ENCODE results near the gene SLC16A4. TPM values are rescaled to one million over a fixed set of nuclear protein-coding genes. Genes with fewer than 3 reads are reported as not detected.

Gene SLC16A4
- total RNA-seq, 2 donors from 2014 or later: 1.7 to 9.0 TPM

DNA sequence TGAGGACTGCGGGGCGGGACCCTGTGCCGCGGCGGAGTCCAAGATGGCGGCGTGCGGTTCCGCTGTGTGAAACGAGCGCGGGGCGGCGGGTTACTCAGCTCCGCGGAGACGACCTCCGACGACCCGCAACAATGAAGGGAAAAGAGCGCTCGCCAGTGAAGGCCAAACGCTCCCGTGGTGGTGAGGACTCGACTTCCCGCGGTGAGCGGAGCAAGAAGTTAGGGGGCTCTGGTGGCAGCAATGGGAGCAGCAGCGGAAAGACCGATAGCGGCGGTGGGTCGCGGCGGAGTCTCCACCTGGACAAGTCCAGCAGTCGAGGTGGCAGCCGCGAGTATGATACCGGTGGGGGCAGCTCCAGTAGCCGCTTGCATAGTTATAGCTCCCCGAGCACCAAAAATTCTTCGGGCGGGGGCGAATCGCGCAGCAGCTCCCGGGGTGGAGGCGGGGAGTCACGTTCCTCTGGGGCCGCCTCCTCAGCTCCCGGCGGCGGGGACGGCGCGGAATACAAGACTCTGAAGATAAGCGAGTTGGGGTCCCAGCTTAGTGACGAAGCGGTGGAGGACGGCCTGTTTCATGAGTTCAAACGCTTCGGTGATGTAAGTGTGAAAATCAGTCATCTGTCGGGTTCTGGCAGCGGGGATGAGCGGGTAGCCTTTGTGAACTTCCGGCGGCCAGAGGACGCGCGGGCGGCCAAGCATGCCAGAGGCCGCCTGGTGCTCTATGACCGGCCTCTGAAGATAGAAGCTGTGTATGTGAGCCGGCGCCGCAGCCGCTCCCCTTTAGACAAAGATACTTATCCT lies 51.2 kb downstream of the SLC16A4 start:
- peak; percentile 46 for DNase-seq (ENCODE audit: low spot score)
- TF ChIP-seq, protein P1, sequence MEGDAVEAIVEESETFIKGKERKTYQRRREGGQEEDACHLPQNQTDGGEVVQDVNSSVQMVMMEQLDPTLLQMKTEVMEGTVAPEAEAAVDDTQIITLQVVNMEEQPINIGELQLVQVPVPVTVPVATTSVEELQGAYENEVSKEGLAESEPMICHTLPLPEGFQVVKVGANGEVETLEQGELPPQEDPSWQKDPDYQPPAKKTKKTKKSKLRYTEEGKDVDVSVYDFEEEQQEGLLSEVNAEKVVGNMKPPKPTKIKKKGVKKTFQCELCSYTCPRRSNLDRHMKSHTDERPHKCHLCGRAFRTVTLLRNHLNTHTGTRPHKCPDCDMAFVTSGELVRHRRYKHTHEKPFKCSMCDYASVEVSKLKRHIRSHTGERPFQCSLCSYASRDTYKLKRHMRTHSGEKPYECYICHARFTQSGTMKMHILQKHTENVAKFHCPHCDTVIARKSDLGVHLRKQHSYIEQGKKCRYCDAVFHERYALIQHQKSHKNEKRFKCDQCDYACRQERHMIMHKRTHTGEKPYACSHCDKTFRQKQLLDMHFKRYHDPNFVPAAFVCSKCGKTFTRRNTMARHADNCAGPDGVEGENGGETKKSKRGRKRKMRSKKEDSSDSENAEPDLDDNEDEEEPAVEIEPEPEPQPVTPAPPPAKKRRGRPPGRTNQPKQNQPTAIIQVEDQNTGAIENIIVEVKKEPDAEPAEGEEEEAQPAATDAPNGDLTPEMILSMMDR (IDR thresholded peaks at IDR 0.05): peak in 2 of 4 experiments; percentile 61 to 64
- TF ChIP-seq POLR2AphosphoS5 (IDR thresholded peaks at IDR 0.05): no peak
- peak; percentile 73 for TF ChIP-seq POLR2A (IDR thresholded peaks at IDR 0.05)
- WGBS: under 1% methylated on average over 75 of the region's 77 CpGs
- intact Hi-C loops (cut with DNase I): loop anchor here (5.0 kb wide), 2 partner anchors 53 to 68 kb away; partner anchors contain the start of genes LAMTOR5 and SLC16A4
- Histone ChIP-seq H3K9me3 (no peaks in the 10 kb centered on the region), H3K27ac (peak overlapping the region; percentile 85 to 87), H3K36me3 (no peaks in the 10 kb centered on the region), H3K27me3 (replicated peaks; ENCODE audit: insufficient read depth) (no peaks in the 10 kb centered on the region), H3K4me3 (peak overlapping the region; percentile 77 to 84), H3K4me1 (replicated peaks) (peaks cover 14% of the 10 kb centered on the region)

DNA sequence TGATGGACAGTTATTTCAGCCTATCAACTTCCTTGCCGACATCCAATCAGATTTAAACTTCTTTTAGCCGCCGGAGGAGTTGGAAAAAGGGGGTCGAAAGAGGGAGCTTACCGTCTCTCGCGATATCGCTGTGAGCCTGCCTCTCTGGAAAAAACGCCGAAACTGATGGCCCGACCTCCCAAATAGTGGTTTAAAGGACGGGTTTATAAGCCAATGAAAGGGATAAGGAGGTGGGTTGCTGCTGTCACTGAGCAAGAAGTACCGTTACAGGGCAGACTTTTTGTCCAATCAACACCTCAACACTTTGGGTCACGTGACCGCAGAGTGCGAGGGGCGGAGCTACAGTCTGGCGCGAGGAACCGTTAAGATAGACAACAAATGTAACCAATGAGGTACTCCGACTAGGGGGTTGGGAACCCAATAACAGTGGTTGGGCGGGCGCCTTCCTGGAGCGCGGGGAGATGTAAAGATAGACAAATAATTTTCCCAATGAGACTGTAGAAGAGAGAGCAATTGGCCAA lies 51.9 kb downstream of the SLC16A4 start, which contains the start of gene RBM15:
Gene RBM15 (plus strand): TSS at position 492 of the 521 bp plus-strand sequence. CDS start 29 bp downstream, at position 521.
- TF ChIP-seq POLR2AphosphoS5 (IDR thresholded peaks at IDR 0.05) (peak; percentile 88), POLR2A (IDR thresholded peaks at IDR 0.05) (no peak)
- TF ChIP-seq, protein P1 (IDR thresholded peaks at IDR 0.05): no peak
- intact Hi-C loops (cut with DNase I): loop anchor here (5.0 kb wide), 2 partner anchors 53 to 68 kb away; partner anchors contain the start of genes LAMTOR5 and SLC16A4

DNA sequence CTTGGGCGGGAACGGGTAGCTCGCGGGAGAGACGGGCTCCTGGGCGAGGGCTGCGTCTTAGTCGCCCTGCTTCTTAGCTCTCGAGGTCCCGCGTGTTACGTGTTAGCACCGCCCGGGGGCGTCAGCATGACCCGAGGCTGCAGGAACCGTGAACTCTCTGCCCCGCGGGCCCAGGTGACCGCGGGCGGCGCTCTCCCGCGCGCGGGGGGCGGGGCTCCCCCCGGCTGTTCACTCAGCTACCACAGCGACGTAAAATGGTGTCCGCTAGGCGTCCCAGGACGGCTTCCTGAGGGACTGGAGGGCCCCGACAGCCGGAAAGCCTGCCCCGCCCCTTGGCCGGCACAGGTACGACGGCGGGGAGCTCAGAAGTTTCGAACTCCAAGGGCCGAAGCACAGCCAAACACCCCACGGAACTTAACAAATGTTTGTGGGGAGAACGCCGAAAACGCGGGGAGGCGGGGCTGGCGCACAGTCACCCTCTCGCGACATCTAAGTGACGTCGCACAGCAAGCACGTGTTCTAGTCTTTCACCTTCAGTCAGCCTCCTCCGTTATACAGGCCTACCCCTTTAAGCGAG lies 52.4 kb downstream of the SLC16A4 start:
- H3K27ac ChIP-seq: peak overlapping the region; percentile 97
- no peaks in the 10 kb centered on the region for H3K9me3 ChIP-seq
- peak overlapping the region; percentile 60 to 77 for H3K4me3 ChIP-seq
- WGBS: 0% methylated on average over 35 of the region's 57 CpGs
- no peaks in the 10 kb centered on the region for H3K27me3 ChIP-seq (replicated peaks; ENCODE audit: insufficient read depth)
- no peaks in the 10 kb centered on the region for H3K36me3 ChIP-seq
- TF ChIP-seq, protein P1 (IDR thresholded peaks at IDR 0.05): peak; percentile 62 to 90 (median 78)
- TF ChIP-seq POLR2AphosphoS5 (IDR thresholded peaks at IDR 0.05) (no peak), POLR2A (IDR thresholded peaks at IDR 0.05) (peak; percentile 57)
- DNase-seq (ENCODE audit: low spot score): no peak
- intact Hi-C loops (cut with DNase I): loop anchor here (5.0 kb wide), 2 partner anchors 54 to 69 kb away; partner anchors contain the start of genes LAMTOR5 and SLC16A4
- H3K4me1 ChIP-seq (replicated peaks): peaks cover 14% of the 10 kb centered on the region

More for the DNA sequence above, 51.9 kb downstream of the SLC16A4 start, which contains the start of gene RBM15:
- H3K4me3 ChIP-seq: peak within 1 kb of the TSS; percentile 77 to 84
- peaks cover 14% of the 10 kb centered on the region for H3K4me1 ChIP-seq (replicated peaks)
- WGBS: under 1% methylated on average over 25 of the region's 25 CpGs
- H3K27me3 ChIP-seq (replicated peaks; ENCODE audit: insufficient read depth): no peaks in the 10 kb centered on the region
- peak within 1 kb of the TSS; percentile 97 for H3K27ac ChIP-seq
- peak; percentile 99 for DNase-seq (ENCODE audit: low spot score)
- no peaks in the 10 kb centered on the region for H3K9me3 ChIP-seq
- H3K36me3 ChIP-seq: no peaks in the 10 kb centered on the region

DNA sequence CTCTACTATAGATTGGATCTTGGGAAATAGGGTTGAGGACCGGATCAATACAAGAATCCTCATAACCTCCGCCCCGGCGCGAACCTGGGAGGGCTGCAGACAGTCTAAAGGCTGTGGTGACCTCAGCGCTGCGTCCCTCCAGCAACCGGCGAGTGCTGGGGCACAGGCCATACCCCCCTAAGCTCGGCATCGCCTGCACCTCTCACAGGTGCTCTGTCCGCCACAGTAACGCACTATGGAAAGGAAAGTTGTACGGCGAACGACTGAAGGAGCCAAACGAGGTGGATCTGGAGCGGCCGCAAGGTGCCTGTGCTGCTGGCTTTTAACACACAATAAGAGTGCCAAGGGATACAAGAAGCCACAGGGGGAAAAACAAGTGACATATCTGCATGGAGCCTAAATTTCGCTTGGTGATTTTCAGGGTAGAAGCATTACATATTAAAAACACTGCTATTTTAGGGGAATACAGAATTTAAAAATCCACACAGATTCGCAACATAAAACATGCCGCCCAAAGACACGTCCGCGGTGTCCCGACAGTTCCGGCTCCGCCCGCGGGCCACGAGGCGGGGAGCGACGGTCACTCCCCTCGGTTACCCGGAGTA lies 53.0 kb downstream of the SLC16A4 start:
- intact Hi-C loops (cut with DNase I): loop anchor here (5.0 kb wide), 2 partner anchors 54 to 69 kb away; partner anchors contain the start of genes LAMTOR5 and SLC16A4
- TF ChIP-seq POLR2A (IDR thresholded peaks at IDR 0.05): no peak
- TF ChIP-seq, protein P1 (IDR thresholded peaks at IDR 0.05): peak in 1 of 4 experiments; percentile 7
- DNase-seq (ENCODE audit: low spot score): peak; percentile 33
- Histone ChIP-seq H3K36me3 (no peaks in the 10 kb centered on the region), H3K27me3 (replicated peaks; ENCODE audit: insufficient read depth) (no peaks in the 10 kb centered on the region), H3K27ac (peak overlapping the region; percentile 97), H3K4me3 (peak overlapping the region; percentile 60 to 77), H3K4me1 (replicated peaks) (peaks cover 14% of the 10 kb centered on the region), H3K9me3 (no peaks in the 10 kb centered on the region)
- under 1% methylated on average over 36 of the region's 36 CpGs for WGBS

Data from prostate gland (tissue), 2 donors.